SU-DHL-6 (cell line): ENCODE data around the gene MIER2.

Source experiments
- H2AFZ ChIP-seq: fragments of 200-600 bp; sonication (generic); 2 replicates; pipeline ENCODE4 v1.6.1; 2014; ENCODE audit warnings: low read depth, mild to moderate bottlenecking, moderate library complexity, mixed read lengths, antibody characterized with exemption, low read length; ENCODE audit not compliant: severe bottlenecking
- H3F3A ChIP-seq: fragments of 200-600 bp; shearing (Covaris generic); 2 replicates; pipeline ENCODE4 v1.6.0; 2016; ENCODE audit warnings: antibody characterized with exemption, mild to moderate bottlenecking; ENCODE audit not compliant: insufficient read depth
- H3K27ac ChIP-seq: fragments of 200-600 bp; sonication (generic); 2 replicates; pipeline ENCODE4 v1.5.1; 2016; ENCODE audit warnings: low read depth, mild to moderate bottlenecking, low read length, moderate library complexity, mixed read lengths
- H3K27me3 ChIP-seq: fragments of 200-600 bp; sonication (generic), shearing (Covaris generic); 2 replicates; pipeline ENCODE4 v1.6.0; 2014; ENCODE audit warnings: mild to moderate bottlenecking, low read length
- H3K36me3 ChIP-seq: fragments of 200-600 bp; sonication (generic); 2 replicates; pipeline ENCODE4 v1.6.1; 2014; ENCODE audit warnings: mild to moderate bottlenecking, low read length, mixed read lengths
- H3K4me2 ChIP-seq: fragments of 300-600, 200-600 bp; shearing (Covaris generic), sonication (generic); 2 replicates; pipeline ENCODE4 v1.6.0; 2014; ENCODE audit warnings: low read length, low read depth, mild to moderate bottlenecking; ENCODE audit not compliant: poor library complexity, severe bottlenecking
- H3K4me3 ChIP-seq: fragments of 200-600 bp; sonication (generic); 2 replicates; pipeline ENCODE4 v1.5.1; 2014; ENCODE audit warnings: antibody characterized with exemption, low read length, mild to moderate bottlenecking, mixed read lengths; ENCODE audit not compliant: insufficient read depth, poor library complexity, severe bottlenecking
- H3K79me2 ChIP-seq: fragments of 200-600 bp; sonication (generic); 2 replicates; pipeline ENCODE4 v1.6.1; 2014; ENCODE audit warnings: mild to moderate bottlenecking, low read length, moderate library complexity; ENCODE audit not compliant: insufficient read depth
- H3K9ac ChIP-seq: fragments of 200-600 bp; sonication (generic); 2 replicates; pipeline ENCODE4 v1.7.0; 2014; ENCODE audit warnings: mild to moderate bottlenecking, low read length
- H3K9me2 ChIP-seq: fragments of 200-600 bp; sonication (generic); replicated peaks from 2 replicates; pipeline ENCODE4 v1.6.1; 2014; ENCODE audit warnings: low read length; ENCODE audit not compliant: insufficient read depth
- H3K9me3 ChIP-seq: fragments of 200-600 bp; sonication (generic); 2 replicates; pipeline ENCODE4 v1.6.1; 2014; ENCODE audit warnings: low read length, mixed read lengths; ENCODE audit not compliant: insufficient read depth
- H4K20me1 ChIP-seq: fragments of 200-600 bp; sonication (generic); 2 replicates; pipeline ENCODE4 v1.6.1; 2014; ENCODE audit warnings: low read depth, mild to moderate bottlenecking, antibody characterized with exemption, low read length, moderate library complexity, mixed read lengths
- EZH2phosphoT487 ChIP-seq: fragments of 200-600 bp; sonication (generic), shearing (Covaris generic); conservative IDR thresholded peaks from 2 replicates; pipeline ENCODE4 v1.6.1; 2018; ENCODE audit warnings: mild to moderate bottlenecking, antibody characterized with exemption, low read length, moderate library complexity, mixed read lengths
- TF ChIP-seq, protein P1 (sequence below): fragments of 200-600 bp; sonication (generic); IDR thresholded peaks from one replicate; pipeline ENCODE4 v1.5.1; 2017; ENCODE audit warnings: antibody characterized with exemption, mild to moderate bottlenecking, low read length, moderate library complexity; ENCODE audit not compliant: insufficient read depth, poor library complexity, severe bottlenecking

The MIER2 gene

GRCh38 chr19:341386-342127 is 3.0 kb downstream of the MIER2 start:
- Histone ChIP-seq H3K9me3 (no peaks in the 10 kb centered on the region), H3K27ac (no peak overlapping the region), H3K4me2 (peak overlapping the region; percentile 89), H3K4me3 (no peak overlapping the region), H3K36me3 (no peaks in the 10 kb centered on the region), H4K20me1 (peaks cover 10% of the 10 kb centered on the region; the same call in 1 of the 2 replicates), H3K9ac (no peak overlapping the region), H3F3A (peaks cover 4% of the 10 kb centered on the region; the same call in 1 of the 2 replicates), H3K79me2 (peaks cover 72% of the 10 kb centered on the region), H3K27me3 (no peaks in the 10 kb centered on the region), H3K9me2 (no peaks in the 10 kb centered on the region), H2AFZ (no peak overlapping the region)
- no peak for TF ChIP-seq EZH2phosphoT487
- TF ChIP-seq, protein P1, sequence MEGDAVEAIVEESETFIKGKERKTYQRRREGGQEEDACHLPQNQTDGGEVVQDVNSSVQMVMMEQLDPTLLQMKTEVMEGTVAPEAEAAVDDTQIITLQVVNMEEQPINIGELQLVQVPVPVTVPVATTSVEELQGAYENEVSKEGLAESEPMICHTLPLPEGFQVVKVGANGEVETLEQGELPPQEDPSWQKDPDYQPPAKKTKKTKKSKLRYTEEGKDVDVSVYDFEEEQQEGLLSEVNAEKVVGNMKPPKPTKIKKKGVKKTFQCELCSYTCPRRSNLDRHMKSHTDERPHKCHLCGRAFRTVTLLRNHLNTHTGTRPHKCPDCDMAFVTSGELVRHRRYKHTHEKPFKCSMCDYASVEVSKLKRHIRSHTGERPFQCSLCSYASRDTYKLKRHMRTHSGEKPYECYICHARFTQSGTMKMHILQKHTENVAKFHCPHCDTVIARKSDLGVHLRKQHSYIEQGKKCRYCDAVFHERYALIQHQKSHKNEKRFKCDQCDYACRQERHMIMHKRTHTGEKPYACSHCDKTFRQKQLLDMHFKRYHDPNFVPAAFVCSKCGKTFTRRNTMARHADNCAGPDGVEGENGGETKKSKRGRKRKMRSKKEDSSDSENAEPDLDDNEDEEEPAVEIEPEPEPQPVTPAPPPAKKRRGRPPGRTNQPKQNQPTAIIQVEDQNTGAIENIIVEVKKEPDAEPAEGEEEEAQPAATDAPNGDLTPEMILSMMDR = no peak

GRCh38 chr19:340620-341385 is 3.8 kb downstream of the MIER2 start:
- H2AFZ ChIP-seq = no peak overlapping the region
- H3K27ac ChIP-seq = no peak overlapping the region
- peaks cover under 1% of the 10 kb centered on the region; the same call in 1 of the 2 replicates for H3F3A ChIP-seq
- H3K9me3 ChIP-seq = no peaks in the 10 kb centered on the region
- H3K27me3 ChIP-seq = no peaks in the 10 kb centered on the region
- H3K36me3 ChIP-seq = no peaks in the 10 kb centered on the region
- no peak overlapping the region for H3K4me3 ChIP-seq
- no peak overlapping the region for H3K4me2 ChIP-seq
- peaks cover 10% of the 10 kb centered on the region; the same call in 1 of the 2 replicates for H4K20me1 ChIP-seq
- no peak for TF ChIP-seq EZH2phosphoT487
- TF ChIP-seq, protein P1 = no peak
- no peaks in the 10 kb centered on the region for H3K9me2 ChIP-seq
- H3K9ac ChIP-seq = no peak overlapping the region
- H3K79me2 ChIP-seq = peaks cover 79% of the 10 kb centered on the region

DNA sequence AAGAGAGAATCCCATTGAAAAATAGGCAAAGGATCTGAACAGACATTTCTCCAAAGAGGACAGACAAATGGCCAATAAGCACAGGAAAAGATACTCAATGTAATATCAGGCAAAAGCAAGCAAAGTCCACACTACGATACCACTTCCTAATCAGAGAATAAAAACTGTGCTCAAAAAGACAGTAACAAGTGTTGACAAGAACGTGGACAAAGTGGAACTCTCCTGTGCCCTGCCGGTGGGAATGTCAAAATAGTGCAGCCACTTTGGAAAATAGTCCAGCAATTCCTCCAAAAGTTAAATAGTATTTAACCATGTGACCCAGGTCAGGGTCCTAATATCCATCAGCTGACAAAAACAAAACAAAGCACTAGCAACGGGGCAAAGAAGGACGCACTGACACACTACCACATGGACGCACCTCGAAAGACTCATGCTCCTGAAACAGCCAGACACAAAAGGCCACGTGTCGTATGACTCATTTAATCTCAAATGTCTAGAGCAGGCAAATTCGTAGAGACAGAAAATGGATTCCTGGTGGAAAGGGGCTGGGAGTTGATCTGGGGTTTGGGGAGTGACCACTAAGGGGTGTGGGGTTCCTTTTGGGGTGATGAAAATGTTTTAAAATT is 5.2 kb downstream of the MIER2 start:
- Histone ChIP-seq H3F3A (no peaks in the 10 kb centered on the region), H3K9me3 (no peaks in the 10 kb centered on the region), H3K27me3 (no peaks in the 10 kb centered on the region), H2AFZ (no peak overlapping the region), H3K79me2 (peaks cover 93% of the 10 kb centered on the region), H3K27ac (no peak overlapping the region), H3K36me3 (no peaks in the 10 kb centered on the region), H3K9me2 (no peaks in the 10 kb centered on the region), H4K20me1 (peaks cover 10% of the 10 kb centered on the region; the same call in 1 of the 2 replicates), H3K9ac (no peak overlapping the region), H3K4me2 (no peak overlapping the region), H3K4me3 (no peak overlapping the region)
- TF ChIP-seq, protein P1 = no peak
- no peak for TF ChIP-seq EZH2phosphoT487
